ENCODE measurements around the gene FARP1. TPM values are rescaled to one million over a fixed set of nuclear protein-coding genes. Genes with fewer than 3 reads are reported as not detected.

Gene FARP1
- total and polyA plus RNA-seq, 2 of the 13 experiments (the other 11 are each of a cell fraction or from before 2014, with no cell fraction given), result 70.6 to 126 TPM

DNA sequence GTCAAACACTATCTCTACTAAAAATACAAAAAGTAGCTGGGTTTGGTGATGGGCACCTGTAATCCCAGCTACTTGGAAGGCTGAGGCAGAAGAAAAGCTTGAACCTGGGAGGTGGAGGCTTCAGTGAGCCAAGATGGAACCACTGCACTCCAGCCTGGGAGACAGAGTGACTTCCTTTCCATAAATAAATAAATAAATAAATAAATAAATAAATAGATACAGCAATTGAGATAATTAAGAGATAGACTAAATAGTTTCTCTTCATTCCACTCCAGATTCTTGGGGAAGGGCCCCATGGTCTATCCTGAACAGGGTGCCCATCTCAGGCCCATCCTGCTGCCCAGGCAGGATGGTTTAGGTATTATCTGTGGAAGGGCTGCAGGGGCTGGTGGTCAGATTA lies 24.0 kb upstream of the FARP1 start:
- no TSS peak for BruUV-seq (replicated peaks)
- Histone ChIP-seq H3K27me3 (ENCODE audit: control insufficient read depth in 1 of 2, insufficient read depth in 2 of 2, low read length in 2 of 2) (no peaks in the 10 kb centered on the region), H3K4me1 (ENCODE audit: insufficient read depth, low read length) (peaks cover 59% of the 10 kb centered on the region), H3K9me3 (ENCODE audit: low read length) (peaks cover 9% of the 10 kb centered on the region; the same call in 1 of the 2 replicates), H2AFZ (ENCODE audit: low read length) (no peak overlapping the region), H3K4me3 (replicated peaks in 1 of 3; ENCODE audit: insufficient read depth in 1 of 3, low read depth in 2 of 3, low read length in 3 of 3) (no peak overlapping the region), H4K20me1 (ENCODE audit: insufficient read depth, low read length) (no peaks in the 10 kb centered on the region), H3K79me2 (ENCODE audit: insufficient read depth, low read length) (no peaks in the 10 kb centered on the region), H3K36me3 (replicated peaks in 1 of 2; ENCODE audit: control insufficient read depth in 1 of 2, insufficient read depth in 2 of 2, low read length in 2 of 2) (no peaks in the 10 kb centered on the region), H3K27ac (ENCODE audit: extremely low read length, insufficient read depth, low read length) (peak overlapping the region; percentile 74), H3K4me2 (ENCODE audit: low read depth, low read length) (no peak overlapping the region), H3K9ac (ENCODE audit: insufficient read depth, low read depth, low read length) (no peak overlapping the region)
- TF ChIP-seq THAP11 (CRISPR knock-in tag; IDR thresholded peaks at IDR 0.05) (no peak), KDM5B (CRISPR knock-in tag; IDR thresholded peaks at IDR 0.05; ENCODE audit: borderline replicate concordance) (no peak), CHCHD3 (CRISPR knock-in tag; IDR thresholded peaks at IDR 0.05) (no peak), ZNF563 (CRISPR knock-in tag; IDR thresholded peaks at IDR 0.05) (no peak), ZNF550 (CRISPR knock-in tag; IDR thresholded peaks at IDR 0.05; ENCODE audit: borderline replicate concordance) (no peak), ZFP82 (CRISPR knock-in tag; IDR thresholded peaks at IDR 0.05; ENCODE audit: borderline replicate concordance) (no peak), ZNF30 (CRISPR knock-in tag; IDR thresholded peaks at IDR 0.05) (no peak), HMGA1 (CRISPR knock-in tag; conservative IDR thresholded peaks at IDR 0.05) (no peak), PHF8 (CRISPR knock-in tag; IDR thresholded peaks at IDR 0.05) (no peak)
- TF ChIP-seq, protein P1, sequence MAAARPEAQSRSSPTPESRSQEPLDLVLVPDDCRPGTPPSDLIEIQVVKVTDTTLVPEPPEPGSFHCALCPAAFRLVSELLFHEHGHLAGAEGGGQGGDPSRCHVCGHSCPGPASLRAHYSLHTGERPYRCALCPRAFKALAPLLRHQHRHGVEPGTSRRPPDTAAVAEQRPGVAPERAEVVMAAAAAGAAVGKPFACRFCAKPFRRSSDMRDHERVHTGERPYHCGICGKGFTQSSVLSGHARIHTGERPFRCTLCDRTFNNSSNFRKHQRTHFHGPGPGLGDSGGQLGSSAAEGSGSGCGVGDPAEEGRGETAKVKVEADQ (CRISPR knock-in tag; IDR thresholded peaks at IDR 0.05; ENCODE audit: borderline replicate concordance), result no peak
- TF ChIP-seq, protein P2, sequence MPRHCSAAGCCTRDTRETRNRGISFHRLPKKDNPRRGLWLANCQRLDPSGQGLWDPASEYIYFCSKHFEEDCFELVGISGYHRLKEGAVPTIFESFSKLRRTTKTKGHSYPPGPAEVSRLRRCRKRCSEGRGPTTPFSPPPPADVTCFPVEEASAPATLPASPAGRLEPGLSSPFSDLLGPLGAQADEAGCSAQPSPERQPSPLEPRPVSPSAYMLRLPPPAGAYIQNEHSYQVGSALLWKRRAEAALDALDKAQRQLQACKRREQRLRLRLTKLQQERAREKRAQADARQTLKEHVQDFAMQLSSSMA (CRISPR knock-in tag; IDR thresholded peaks at IDR 0.05), result no peak
- TF ChIP-seq, protein P3, sequence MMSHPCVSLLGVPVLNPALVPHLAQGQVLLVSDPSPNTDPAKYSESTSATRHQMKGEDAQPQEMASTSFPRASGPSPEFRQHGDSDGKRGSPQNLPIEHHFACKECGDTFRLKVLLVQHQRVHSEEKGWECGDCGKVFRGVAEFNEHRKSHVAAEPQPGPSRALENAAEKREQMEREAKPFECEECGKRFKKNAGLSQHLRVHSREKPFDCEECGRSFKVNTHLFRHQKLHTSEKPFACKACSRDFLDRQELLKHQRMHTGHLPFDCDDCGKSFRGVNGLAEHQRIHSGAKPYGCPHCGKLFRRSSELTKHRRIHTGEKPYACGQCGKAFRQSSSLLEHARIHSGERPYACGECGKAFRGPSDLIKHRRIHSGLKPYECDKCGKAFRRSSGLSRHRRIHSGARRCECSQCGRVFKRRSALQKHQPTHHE (CRISPR knock-in tag; IDR thresholded peaks at IDR 0.05; ENCODE audit: borderline replicate concordance), result no peak
- ChIA-PET CTCF (ENCODE audit: low intra/inter-chr PET ratio, low total read pairs) (no interaction called here), POLR2A (no interaction called here)
- in situ Hi-C loops (cut with HindIII; ENCODE audit: extremely low pct_ligation_motif_present, low pct_unique_long_range_greater_than_20kb) (no loop called here), intact Hi-C loops (cut with micrococcal nuclease; ENCODE audit: unreplicated experiment) (no loop called here)
- FAIRE-seq (no peak), ATAC-seq (no peak), DNase-seq (ENCODE audit: low spot score) (no peak)

Data from HepG2 (cell line).